Stimulated activated CD4-positive, alpha-beta T cell treated with anti-CD3 and anti-CD28 coated beads, Interleukin-4, amount 100 ng/mL, for 4 hours (primary cell): Measurements from ENCODE around the gene ERBB4.
A peak's percentile ranks its signal among the peaks of the same experiment; 100 is the strongest.
"Not testable (repeated sequence)": the region's sequence is repeated elsewhere in the genome, so short reads cannot be mapped to it uniquely, and the experiment has no call there.

Experiments
- DNase-seq, 2 experiments: peaks; one replicate each; pipeline ENCODE4 v3.0.0-alpha.2; 2020

The ERBB4 gene

DNA sequence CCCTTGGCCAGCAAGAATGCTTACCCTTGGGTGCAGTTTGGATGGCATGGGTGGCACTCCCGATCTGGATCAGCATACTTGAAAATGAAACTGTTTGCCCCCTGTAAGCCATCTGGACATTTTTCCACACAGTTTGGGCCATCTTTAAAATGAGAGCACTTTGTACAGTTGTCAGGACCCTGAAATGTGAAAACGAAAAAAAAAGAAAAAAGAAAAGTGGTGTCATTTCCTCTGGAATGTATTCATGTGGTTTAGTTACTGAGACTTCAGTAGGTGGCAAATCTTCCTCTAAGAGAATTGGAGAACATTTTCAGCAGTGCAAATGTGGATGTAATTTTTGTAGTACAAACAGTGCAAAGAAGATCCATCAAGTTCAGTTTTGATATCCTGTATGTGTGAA lies 873.3 kb downstream of the ERBB4 start:
- DNase-seq = no peak

GRCh38 chr2:211664321-211664720 lies 874.3 kb downstream of the ERBB4 start:
- DNase-seq = no peak

DNA sequence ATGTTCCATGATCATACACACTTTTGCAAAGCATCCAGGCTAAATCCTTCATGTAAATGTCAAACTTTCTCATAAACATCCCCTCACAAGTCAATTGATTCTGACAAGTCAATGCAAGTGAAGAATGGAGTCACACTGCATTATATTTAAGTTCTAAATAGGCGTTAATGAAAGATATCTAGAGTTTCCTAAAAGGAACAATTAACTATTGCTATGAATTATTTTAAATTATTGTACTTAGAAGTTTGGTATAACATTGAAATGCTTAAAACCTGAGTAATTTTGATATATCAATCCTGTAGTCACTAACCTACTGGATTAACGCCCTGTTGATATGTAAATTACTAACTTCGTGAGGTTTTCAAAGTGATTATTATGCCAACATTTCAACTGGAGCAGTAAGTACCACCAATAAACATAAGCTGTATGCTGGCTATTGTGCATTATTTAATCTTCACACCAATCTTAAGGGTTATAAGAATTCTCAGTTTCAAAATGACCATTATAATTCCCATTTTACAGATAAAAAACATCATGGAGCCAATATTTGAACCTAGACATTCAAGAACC lies 884.3 kb downstream of the ERBB4 start:
- DNase-seq = no peak

- no peak for DNase-seq
Observed at GRCh38 chr2:211652327-211652726, 886.3 kb downstream of the ERBB4 start.

DNA sequence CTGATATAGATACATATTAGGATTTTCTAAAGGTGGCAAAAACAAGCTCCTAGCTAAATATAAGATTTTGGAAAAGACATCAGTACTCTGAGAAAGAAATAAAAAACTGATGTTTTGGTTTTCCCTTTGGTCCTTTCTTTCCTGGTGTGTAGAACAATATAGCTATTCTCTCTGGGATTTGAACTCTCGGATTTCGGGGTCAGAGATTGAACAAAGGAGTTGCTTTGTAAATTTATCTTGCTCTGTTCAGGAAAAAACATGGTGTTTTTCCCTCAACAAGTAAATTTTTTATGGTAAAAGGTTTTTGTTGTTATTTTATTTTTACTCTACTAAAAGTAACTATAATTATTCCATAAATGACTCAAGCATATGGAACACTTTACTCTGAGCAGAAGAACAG lies 889.3 kb downstream of the ERBB4 start:
- no peak for DNase-seq

- no peak for DNase-seq
Observed at GRCh38 chr2:211631503-211631902, 907.1 kb downstream of the ERBB4 start.

GRCh38 chr2:211623096-211623495 lies 915.5 kb downstream of the ERBB4 start:
- DNase-seq = no peak

DNA sequence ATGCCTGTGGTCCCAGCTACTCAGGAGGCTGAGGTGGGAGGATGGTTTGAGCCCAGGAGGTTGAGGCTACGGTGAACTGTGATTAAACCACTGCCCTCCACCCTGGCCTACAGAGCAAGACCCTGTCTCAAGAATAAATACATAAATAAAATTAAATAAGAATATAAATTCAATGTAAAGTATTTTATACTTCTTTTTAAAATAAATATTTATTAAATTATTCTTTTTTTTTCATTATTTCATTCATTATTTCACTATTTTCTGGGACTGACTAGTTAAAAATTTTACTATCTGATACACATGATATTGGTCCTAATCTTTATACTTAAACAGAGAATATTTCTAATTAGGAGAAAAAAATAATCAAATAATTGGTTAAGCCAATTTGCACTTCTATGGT lies 917.6 kb downstream of the ERBB4 start:
- DNase-seq = no peak

GRCh38 chr2:211617803-211618202 lies 920.8 kb downstream of the ERBB4 start:
- DNase-seq = no peak

DNA sequence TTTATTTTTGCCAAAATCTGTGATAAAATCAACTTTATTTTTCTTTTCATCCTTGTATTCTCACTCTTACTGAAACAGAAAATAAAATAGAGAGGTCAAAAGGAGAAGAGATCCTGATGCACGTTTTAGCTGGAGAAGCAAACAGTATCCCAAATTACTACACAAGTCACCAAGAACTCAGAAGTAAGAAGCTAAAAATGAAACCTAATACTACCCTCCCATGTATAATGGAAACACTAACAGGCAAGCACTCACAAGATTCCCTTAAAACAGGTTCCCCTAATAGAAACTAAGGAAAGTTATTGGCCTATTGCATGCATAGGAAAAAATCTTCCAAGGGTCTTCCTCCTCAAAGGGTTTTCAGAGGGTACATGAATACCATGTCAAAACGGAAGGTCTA lies 927.0 kb downstream of the ERBB4 start:
- no peak for DNase-seq

GRCh38 chr2:211611061-211611518 lies 927.5 kb downstream of the ERBB4 start:
- peak in 1 of 2 experiments; percentile 1 for DNase-seq

DNA sequence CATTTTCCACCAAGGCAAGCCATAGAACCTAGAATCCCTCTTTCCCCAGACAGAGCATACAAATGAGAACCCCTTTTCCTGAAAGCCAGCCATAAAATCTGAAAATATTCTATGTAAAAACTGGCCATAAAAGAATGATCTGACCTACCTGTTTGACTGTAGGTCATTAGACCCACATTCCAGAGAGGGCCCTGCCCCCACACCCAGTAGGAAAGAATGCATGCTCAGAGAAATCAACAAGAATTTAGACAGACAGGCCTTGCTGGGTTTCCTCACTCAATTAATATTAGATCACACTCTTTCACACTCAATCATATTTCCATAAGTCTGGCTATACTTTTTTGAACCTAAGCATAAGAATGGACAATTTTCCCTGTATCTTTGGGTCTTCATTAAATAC lies 929.5 kb downstream of the ERBB4 start:
- no peak for DNase-seq

- no peak for DNase-seq
Observed at GRCh38 chr2:211599146-211599545, 939.5 kb downstream of the ERBB4 start.

GRCh38 chr2:211598238-211598637 lies 940.4 kb downstream of the ERBB4 start:
- no peak for DNase-seq

GRCh38 chr2:211592006-211592405 lies 946.6 kb downstream of the ERBB4 start:
- DNase-seq = not testable (repeated sequence)

GRCh38 chr2:211591426-211591825 lies 947.2 kb downstream of the ERBB4 start:
- no peak for DNase-seq

DNA sequence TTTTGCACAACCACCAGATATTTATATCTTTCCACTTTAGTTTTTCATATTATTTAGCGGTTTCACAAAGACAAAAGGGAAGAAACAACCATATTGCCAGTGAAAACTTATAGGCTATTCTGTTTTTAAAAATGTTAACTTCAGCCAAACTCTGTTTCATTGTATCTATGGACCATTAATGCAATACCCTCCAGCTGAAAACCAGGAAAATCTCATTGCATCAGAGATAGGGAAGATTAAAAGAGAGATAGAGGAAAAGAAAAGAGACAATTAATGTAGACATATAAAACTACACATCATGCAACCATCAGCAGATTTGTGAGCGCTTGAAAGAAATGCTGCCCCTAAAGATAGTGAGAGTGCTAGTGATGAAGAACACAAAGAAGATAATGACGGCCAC lies 970.2 kb downstream of the ERBB4 start:
- DNase-seq = no peak

- no peak for DNase-seq
Observed at GRCh38 chr2:211564441-211564840, 974.2 kb downstream of the ERBB4 start.

DNA sequence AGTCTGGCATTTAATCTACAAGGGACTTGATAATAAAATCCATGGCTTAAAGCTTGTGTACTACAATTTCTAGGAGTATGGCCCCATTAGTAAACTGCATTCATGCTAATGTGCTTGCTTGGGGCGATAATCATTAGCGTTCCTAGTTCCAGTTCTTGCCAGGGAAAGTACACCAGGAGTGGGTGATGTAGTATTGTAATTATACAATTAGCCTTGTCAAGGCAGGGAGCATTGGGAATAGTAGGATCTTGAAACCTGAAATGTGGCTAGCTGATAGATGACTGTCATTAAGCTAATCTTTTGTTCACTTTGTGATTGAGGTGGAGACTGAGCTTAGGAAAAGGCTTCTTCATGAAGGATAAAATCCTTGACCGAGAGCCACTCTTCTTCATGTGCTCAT lies 993.0 kb downstream of the ERBB4 start:
- DNase-seq = no peak

DNA sequence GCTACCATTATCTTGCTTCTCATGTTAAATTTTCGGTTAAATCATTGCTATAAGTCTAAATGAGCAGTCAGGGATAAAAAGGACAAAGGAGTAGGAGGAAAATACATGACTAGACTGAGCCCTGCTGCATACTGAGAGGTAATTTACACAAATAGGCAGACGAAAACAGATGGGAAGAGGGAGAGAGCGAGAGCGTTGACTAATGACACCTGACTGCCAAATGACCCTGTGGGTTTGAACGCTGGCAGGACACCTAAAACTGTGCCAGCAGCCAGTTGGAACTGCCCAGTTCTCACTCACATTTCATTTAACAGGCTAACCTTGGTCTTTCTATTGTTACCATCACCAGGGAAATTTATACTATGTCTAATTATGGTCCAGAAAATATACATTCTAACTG lies 1004.0 kb downstream of the ERBB4 start:
- no peak for DNase-seq

- not testable (repeated sequence) for DNase-seq
Observed at GRCh38 chr2:211524248-211524647, 1014.4 kb downstream of the ERBB4 start.

DNA sequence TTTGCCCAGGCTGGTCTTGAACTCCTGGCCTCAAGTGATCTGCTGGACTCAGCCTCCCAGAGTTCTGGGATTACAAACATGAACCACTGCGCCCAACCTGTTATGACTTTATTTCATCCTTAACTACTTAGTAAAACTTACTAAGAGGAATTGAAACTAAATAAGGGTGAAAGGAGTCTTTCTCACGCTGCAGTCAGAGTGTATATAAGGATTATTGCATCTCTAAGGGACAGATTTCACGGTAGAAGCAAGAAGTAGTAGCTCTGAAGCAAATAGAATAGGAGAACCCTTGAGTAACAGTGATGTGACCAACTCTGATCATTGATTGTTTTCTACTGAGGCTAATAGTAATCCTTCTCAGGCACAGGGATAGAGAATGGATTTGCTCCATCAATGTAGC lies 1022.1 kb downstream of the ERBB4 start:
- DNase-seq = no peak

- no peak for DNase-seq
Observed at GRCh38 chr2:211514049-211514448, 1024.6 kb downstream of the ERBB4 start.

DNA sequence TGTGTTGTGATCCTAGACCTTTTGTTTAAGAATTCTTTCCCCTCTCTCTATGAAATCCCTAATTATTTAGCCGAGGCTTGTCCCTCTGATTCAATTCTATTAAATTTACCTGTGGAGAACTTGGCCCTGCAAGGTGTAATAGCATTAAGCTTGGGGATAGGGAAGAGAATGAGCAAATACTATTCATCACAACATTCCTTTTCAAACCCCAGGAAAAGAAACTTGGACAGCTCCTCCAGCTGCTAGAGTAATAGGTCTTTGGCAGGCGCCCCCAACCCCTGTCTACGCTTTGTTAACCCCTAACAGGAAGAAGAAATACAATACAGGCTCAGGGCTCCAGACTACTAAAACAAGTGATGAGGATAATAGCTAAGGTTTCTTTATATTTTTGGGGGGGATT lies 1025.2 kb downstream of the ERBB4 start:
- no peak for DNase-seq

GRCh38 chr2:211512806-211513205 lies 1025.8 kb downstream of the ERBB4 start:
- no peak for DNase-seq

- DNase-seq = no peak
Observed at GRCh38 chr2:211503856-211504255, 1034.7 kb downstream of the ERBB4 start.
